ENCODE data around the gene KIF26B.

DNA sequence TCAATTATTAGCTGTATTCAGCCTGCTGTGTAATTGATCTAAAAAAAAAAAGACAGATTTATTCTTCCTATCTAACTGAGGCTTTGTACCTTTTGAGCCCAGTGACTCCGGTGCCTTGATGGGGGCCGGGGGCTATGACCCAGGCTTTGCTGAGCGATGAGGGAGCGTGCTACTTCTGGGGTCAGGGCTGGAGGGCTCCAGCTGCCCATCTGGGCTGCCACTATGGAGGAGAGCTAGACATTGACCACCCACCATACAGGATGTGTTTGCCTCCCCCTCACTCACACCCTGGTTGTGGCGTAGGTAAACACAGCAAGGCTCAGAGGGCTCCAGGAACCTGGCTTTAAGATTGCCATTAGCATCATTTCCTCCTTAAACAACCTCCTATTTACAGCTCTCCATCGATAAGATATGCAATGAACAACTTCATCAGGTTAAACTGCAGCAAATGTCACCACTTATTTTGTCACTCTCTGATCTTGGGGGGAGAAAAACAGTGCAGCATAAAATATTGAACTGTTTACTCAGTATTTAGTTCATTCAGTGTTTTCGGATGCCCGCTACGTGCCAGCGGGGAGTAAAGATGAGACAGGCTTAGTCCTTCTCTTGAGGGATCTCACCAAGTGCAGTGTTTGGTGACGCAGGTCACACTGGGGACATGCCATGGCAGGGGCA, 231.6 kb downstream of the KIF26B start:
- TF ChIP-seq, protein P1, sequence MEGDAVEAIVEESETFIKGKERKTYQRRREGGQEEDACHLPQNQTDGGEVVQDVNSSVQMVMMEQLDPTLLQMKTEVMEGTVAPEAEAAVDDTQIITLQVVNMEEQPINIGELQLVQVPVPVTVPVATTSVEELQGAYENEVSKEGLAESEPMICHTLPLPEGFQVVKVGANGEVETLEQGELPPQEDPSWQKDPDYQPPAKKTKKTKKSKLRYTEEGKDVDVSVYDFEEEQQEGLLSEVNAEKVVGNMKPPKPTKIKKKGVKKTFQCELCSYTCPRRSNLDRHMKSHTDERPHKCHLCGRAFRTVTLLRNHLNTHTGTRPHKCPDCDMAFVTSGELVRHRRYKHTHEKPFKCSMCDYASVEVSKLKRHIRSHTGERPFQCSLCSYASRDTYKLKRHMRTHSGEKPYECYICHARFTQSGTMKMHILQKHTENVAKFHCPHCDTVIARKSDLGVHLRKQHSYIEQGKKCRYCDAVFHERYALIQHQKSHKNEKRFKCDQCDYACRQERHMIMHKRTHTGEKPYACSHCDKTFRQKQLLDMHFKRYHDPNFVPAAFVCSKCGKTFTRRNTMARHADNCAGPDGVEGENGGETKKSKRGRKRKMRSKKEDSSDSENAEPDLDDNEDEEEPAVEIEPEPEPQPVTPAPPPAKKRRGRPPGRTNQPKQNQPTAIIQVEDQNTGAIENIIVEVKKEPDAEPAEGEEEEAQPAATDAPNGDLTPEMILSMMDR (optimal IDR thresholded peaks at IDR 0.05 in 1 of 3, IDR thresholded peaks at IDR 0.05 in 1 of 3, conservative IDR thresholded peaks at IDR 0.05 in 1 of 3; ENCODE audit: extremely low read depth in 1 of 3, insufficient read depth in 2 of 3, low read length in 3 of 3) = no peak
- TF ChIP-seq EZH2 (IDR thresholded peaks at IDR 0.05; ENCODE audit: low read length) = no peak
